ENCODE results near the gene TNFSF4.

DNA sequence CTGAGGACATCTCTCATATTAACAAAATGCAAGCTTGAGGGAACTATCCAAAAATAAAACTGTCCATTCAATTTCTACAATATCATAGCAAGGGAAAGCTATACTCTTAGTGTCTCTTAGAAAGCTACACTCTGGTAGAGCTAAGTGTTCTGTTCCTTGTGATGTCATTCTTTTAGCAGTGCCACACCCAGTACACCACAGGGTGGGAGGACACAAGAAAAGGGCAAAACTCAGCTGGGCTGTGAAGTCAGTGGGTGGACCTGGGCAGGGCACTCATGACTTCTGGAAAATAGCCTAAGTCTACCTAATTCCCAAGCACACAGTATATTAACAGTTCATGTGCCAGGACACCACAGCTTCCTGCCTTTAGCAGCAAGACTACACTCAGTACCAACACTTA, 42.2 kb upstream of the TNFSF4 start:
- TF ChIP-seq CTCF (conservative IDR thresholded peaks at IDR 0.05 in 1 of 2, IDR thresholded peaks at IDR 0.05 in 1 of 2; ENCODE audit: low read depth in 1 of 2, low read length in 2 of 2) (no peak), EZH2 (IDR thresholded peaks at IDR 0.05; ENCODE audit: low read length, missing control alignments) (no peak)

Data from fibroblast of lung (primary cell).